Measurements from ENCODE around the gene RFX7.

RFX7 gene

GRCh38 chr15:56249092-56249491 lies 5.4 kb upstream of the RFX7 start:
- CTCF ChIA-PET, result interaction anchor here (0.8 to 2.1 kb wide), 8 partner anchors 12 to 637 kb away, joined by 3 to 24 read pairs (median 4); no protein-coding TSS in a partner anchor
- Mint-ChIP-seq H3K9me3 (no peaks in the 10 kb centered on the region), H3K27ac (no peak overlapping the region), H3K4me1 (peaks cover 23% of the 10 kb centered on the region), H3K4me3 (no peak overlapping the region), H3K36me3 (peaks cover 1% of the 10 kb centered on the region), H3K27me3 (peaks cover 12% of the 10 kb centered on the region)
- no peak for DNase-seq

GRCh38 chr15:56248311-56248992 lies 4.8 kb upstream of the RFX7 start:
- CTCF ChIA-PET, result interaction anchor here (0.8 to 2.1 kb wide), 9 partner anchors 12 to 637 kb away, joined by 3 to 24 read pairs (median 4); no protein-coding TSS in a partner anchor
- peaks cover 1% of the 10 kb centered on the region for H3K36me3 Mint-ChIP-seq
- H3K27ac Mint-ChIP-seq, result no peak overlapping the region
- no peak overlapping the region for H3K4me3 Mint-ChIP-seq
- peaks cover 24% of the 10 kb centered on the region for H3K4me1 Mint-ChIP-seq
- H3K27me3 Mint-ChIP-seq, result peaks cover 8% of the 10 kb centered on the region
- H3K9me3 Mint-ChIP-seq, result no peaks in the 10 kb centered on the region
- no peak for DNase-seq

- peaks cover 3% of the 10 kb centered on the region for H3K27me3 Mint-ChIP-seq
- no peaks in the 10 kb centered on the region for H3K9me3 Mint-ChIP-seq
- no peak overlapping the region for H3K27ac Mint-ChIP-seq
Observed at GRCh38 chr15:56247266-56247665, 3.6 kb upstream of the RFX7 start.

GRCh38 chr15:56245871-56246814 lies 2.5 kb upstream of the RFX7 start:
- peak; percentile 91 for DNase-seq
- peak overlapping the region; percentile 87 for H3K4me3 Mint-ChIP-seq
- H3K27ac Mint-ChIP-seq, result peak overlapping the region; percentile 90
- H3K27me3 Mint-ChIP-seq, result peaks cover 3% of the 10 kb centered on the region
- CTCF ChIA-PET, result interaction anchor here (0.7 to 2.0 kb wide), 5 partner anchors 13 to 234 kb away, joined by 3 to 8 read pairs (median 3); no protein-coding TSS in a partner anchor
- peaks cover 7% of the 10 kb centered on the region for H3K36me3 Mint-ChIP-seq
- H3K9me3 Mint-ChIP-seq, result no peaks in the 10 kb centered on the region
- peaks cover 29% of the 10 kb centered on the region for H3K4me1 Mint-ChIP-seq

More at GRCh38 chr15:56247266-56247665, 3.6 kb upstream of the RFX7 start:
- H3K4me1 Mint-ChIP-seq, result peaks cover 24% of the 10 kb centered on the region
- H3K4me3 Mint-ChIP-seq, result no peak overlapping the region
- CTCF ChIA-PET, result interaction anchor here (1.0 to 2.1 kb wide), 2 partner anchors 149 to 182 kb away, joined by 4 to 24 read pairs; no protein-coding TSS in a partner anchor
- no peak for DNase-seq
- H3K36me3 Mint-ChIP-seq, result peaks cover 3% of the 10 kb centered on the region

- H3K4me1 Mint-ChIP-seq, result peaks cover 37% of the 10 kb centered on the region
- peaks cover 3% of the 10 kb centered on the region for H3K27me3 Mint-ChIP-seq
- DNase-seq, result peak; percentile 38
- no peaks in the 10 kb centered on the region for H3K9me3 Mint-ChIP-seq
- H3K27ac Mint-ChIP-seq, result peak overlapping the region; percentile 90
- CTCF ChIA-PET, result interaction anchor here (0.5 to 2.0 kb wide), 8 partner anchors 11 to 243 kb away, joined by 3 to 8 read pairs (median 3); no protein-coding TSS in a partner anchor
- peaks cover 7% of the 10 kb centered on the region for H3K36me3 Mint-ChIP-seq
- H3K4me3 Mint-ChIP-seq, result peak overlapping the region; percentile 87
Observed at GRCh38 chr15:56244811-56245576, 1.3 kb upstream of the RFX7 start.

GRCh38 chr15:56244038-56244810 lies 545 bp upstream of the RFX7 start:
- H3K27me3 Mint-ChIP-seq, result peaks cover 3% of the 10 kb centered on the region
- no peaks in the 10 kb centered on the region for H3K9me3 Mint-ChIP-seq
- peak overlapping the region; percentile 90 for H3K27ac Mint-ChIP-seq
- CTCF ChIA-PET, result interaction anchor here (0.5 to 2.0 kb wide), 3 partner anchors 12 to 190 kb away, joined by 3 to 8 read pairs (median 3); no protein-coding TSS in a partner anchor
- peak; percentile 48 for DNase-seq
- H3K36me3 Mint-ChIP-seq, result peaks cover 12% of the 10 kb centered on the region
- peak overlapping the region; percentile 87 for H3K4me3 Mint-ChIP-seq
- peaks cover 41% of the 10 kb centered on the region for H3K4me1 Mint-ChIP-seq

GRCh38 chr15:56242576-56243162 lies 1.0 kb downstream of the RFX7 start:
- Mint-ChIP-seq H3K27me3 (peaks cover 3% of the 10 kb centered on the region), H3K27ac (peak overlapping the region; percentile 93), H3K4me1 (peaks cover 41% of the 10 kb centered on the region), H3K9me3 (no peaks in the 10 kb centered on the region), H3K36me3 (peaks cover 22% of the 10 kb centered on the region), H3K4me3 (peak overlapping the region; percentile 87)
- no peak for DNase-seq
- CTCF ChIA-PET, result no interaction called here

- no peak for DNase-seq
- Mint-ChIP-seq H3K9me3 (no peaks in the 10 kb centered on the region), H3K27me3 (peaks cover 3% of the 10 kb centered on the region), H3K36me3 (peaks cover 25% of the 10 kb centered on the region), H3K4me3 (peak overlapping the region; percentile 87), H3K4me1 (peaks cover 43% of the 10 kb centered on the region), H3K27ac (peak overlapping the region; percentile 93)
- CTCF ChIA-PET, result no interaction called here
Observed at GRCh38 chr15:56241374-56242105, 2.1 kb downstream of the RFX7 start.

GRCh38 chr15:56240390-56240789 lies 3.3 kb downstream of the RFX7 start:
- no peak overlapping the region for H3K27ac Mint-ChIP-seq
- H3K9me3 Mint-ChIP-seq, result peaks cover 1% of the 10 kb centered on the region
- no peak for DNase-seq
- peaks cover 35% of the 10 kb centered on the region for H3K4me1 Mint-ChIP-seq
- no peaks in the 10 kb centered on the region for H3K27me3 Mint-ChIP-seq
- H3K36me3 Mint-ChIP-seq, result peaks cover 30% of the 10 kb centered on the region
- H3K4me3 Mint-ChIP-seq, result no peak overlapping the region
- CTCF ChIA-PET, result no interaction called here

GRCh38 chr15:56236197-56236596 lies 7.5 kb downstream of the RFX7 start:
- H3K4me1 Mint-ChIP-seq, result peaks cover 24% of the 10 kb centered on the region
- CTCF ChIA-PET, result no interaction called here
- H3K9me3 Mint-ChIP-seq, result peaks cover 32% of the 10 kb centered on the region
- H3K36me3 Mint-ChIP-seq, result peaks cover 64% of the 10 kb centered on the region
- no peak overlapping the region for H3K27ac Mint-ChIP-seq
- DNase-seq, result no peak
- no peak overlapping the region for H3K4me3 Mint-ChIP-seq
- no peaks in the 10 kb centered on the region for H3K27me3 Mint-ChIP-seq

- Mint-ChIP-seq H3K4me3 (no peak overlapping the region), H3K36me3 (peaks cover 76% of the 10 kb centered on the region), H3K27me3 (no peaks in the 10 kb centered on the region), H3K4me1 (peaks cover 14% of the 10 kb centered on the region), H3K27ac (no peak overlapping the region), H3K9me3 (peaks cover 43% of the 10 kb centered on the region)
- DNase-seq, result no peak
- CTCF ChIA-PET, result no interaction called here
Observed at GRCh38 chr15:56234804-56235203, 8.9 kb downstream of the RFX7 start.

- H3K9me3 Mint-ChIP-seq, result peaks cover 46% of the 10 kb centered on the region
- H3K27me3 Mint-ChIP-seq, result no peaks in the 10 kb centered on the region
- peaks cover 76% of the 10 kb centered on the region for H3K36me3 Mint-ChIP-seq
- H3K4me3 Mint-ChIP-seq, result no peak overlapping the region
- peaks cover 12% of the 10 kb centered on the region for H3K4me1 Mint-ChIP-seq
- CTCF ChIA-PET, result interaction anchor here (0.7 kb wide), 1 partner anchor 12 kb away, joined by 3 read pairs; no protein-coding TSS in a partner anchor
- H3K27ac Mint-ChIP-seq, result no peak overlapping the region
- DNase-seq, result no peak
Observed at GRCh38 chr15:56233549-56233948, 10.1 kb downstream of the RFX7 start.

Measured in activated naive CD4-positive, alpha-beta T cell treated with anti-CD3 and anti-CD28 coated beads, Interleukin-2, amount 10 ng/mL, durations not matched to agents 7 days and 5 days (primary cell).